GM19099 (cell line): Measurements from ENCODE around the gene STK32B.

ENCODE experiments used
- POLR2A ChIP-seq: IDR thresholded peaks from 3 replicates; pipeline ENCODE4 v1.6.1; 2011; ENCODE audit warnings: low read depth; ENCODE audit not compliant: insufficient read length; ENCODE audit errors: extremely low read depth

STK32B gene

GRCh38 chr4:5364406-5364805, 313.1 kb downstream of the STK32B start:
- no peak for TF ChIP-seq POLR2A

GRCh38 chr4:5365071-5366008, 314.1 kb downstream of the STK32B start:
- TF ChIP-seq POLR2A, result no peak

DNA sequence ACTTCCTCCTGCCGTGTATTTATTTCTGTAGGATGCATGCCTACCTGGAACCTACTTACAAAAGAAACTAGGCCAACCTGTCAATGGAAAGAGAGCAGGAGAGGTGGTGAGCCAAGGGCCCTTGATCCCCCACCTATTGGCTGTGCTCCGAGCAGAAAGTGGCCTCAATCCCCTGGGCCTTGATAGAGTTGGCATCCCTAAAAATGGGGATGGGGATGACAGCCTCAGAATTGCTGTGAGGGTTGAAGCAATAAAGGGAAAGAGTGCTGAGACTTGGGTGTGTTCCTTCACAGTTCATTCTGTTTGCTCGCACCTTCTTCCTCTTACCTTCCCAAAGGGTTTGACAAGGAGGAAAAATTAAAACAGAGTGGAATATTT, 314.7 kb downstream of the STK32B start:
- TF ChIP-seq POLR2A, result no peak

DNA sequence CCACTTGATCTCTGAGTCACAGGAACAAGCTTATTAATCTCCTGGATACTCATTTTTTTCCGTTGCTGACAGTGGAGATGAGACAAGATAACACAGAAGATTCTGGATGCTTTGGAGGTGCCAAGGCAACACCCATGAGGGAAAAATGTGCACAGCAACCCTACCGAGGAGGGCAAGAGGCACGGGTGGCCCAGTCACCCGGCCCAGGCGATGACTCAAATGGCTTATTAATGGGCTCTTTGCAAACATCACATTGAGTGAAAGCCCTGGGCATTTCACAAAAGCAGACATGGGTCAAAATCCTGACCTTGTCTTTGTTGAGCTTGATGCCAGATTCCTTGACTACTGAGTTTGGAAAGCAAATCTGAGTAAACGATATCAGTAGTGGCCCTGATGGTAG, 315.1 kb downstream of the STK32B start:
- no peak for TF ChIP-seq POLR2A

DNA sequence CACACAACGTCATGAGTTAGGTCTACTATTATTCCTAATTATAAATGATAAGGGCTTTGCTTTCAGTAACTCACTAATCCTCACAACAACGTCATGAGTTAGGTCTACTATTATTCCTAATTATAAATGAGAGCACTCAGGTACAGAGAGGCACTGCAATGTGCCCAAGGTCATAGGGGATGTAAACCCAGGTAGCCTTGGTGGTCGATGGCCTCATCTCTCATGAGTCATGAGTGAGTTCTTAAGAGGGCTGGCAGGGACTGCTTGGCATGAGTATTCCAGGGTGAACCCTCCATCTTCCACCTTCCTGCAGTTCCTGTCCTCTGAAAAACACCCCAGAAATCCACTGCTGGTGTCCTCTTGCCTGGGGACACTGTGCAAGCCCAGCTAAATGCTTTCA, 317.1 kb downstream of the STK32B start:
- TF ChIP-seq POLR2A, result no peak

DNA sequence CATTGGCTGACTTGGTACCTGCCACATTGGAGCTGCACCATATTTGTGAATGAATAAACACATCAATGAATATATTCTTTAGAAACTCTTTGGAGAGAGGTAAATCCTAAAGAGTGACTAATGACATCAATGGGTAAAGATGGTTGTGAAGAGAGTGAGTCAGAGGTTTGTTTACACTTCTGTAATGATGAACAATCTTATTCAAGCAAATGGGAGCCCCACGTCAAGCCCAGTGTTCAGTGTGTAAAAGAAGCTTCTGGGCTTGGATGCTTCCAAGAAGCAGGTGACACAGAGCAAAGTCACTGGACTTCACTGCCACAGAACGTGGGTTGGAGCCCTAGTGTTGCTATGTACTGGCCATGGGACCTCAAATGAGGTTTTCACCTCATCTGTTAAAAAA, 319.0 kb downstream of the STK32B start:
- TF ChIP-seq POLR2A, result no peak

- no peak for TF ChIP-seq POLR2A
These were observed 320.3 kb downstream of the STK32B start for GRCh38 chr4:5371415-5372190.

GRCh38 chr4:5372198-5372597, 320.9 kb downstream of the STK32B start:
- no peak for TF ChIP-seq POLR2A

- TF ChIP-seq POLR2A, result no peak
These were observed 322.0 kb downstream of the STK32B start for GRCh38 chr4:5373327-5373726.

DNA sequence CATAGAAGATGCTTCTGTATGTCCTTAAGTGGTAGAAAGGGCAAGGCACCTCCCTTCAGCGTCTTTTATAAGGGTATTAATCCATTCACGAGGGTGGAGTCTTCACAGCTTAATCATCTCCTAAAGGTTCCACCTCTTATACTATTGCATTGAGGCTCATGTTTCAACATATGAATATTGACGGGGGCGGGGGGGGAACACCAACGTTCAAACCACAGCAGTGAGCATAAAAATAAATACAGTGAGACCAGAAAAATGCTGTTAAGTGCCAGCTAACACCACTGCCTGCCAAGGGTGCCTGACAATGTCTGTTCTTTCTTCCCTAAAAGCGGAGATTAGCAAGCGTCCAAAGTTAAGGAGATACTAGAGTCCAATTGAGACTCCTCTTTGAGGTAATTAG, 323.3 kb downstream of the STK32B start:
- TF ChIP-seq POLR2A, result no peak

- TF ChIP-seq POLR2A, result no peak
These were observed 323.7 kb downstream of the STK32B start for GRCh38 chr4:5374994-5375393.

DNA sequence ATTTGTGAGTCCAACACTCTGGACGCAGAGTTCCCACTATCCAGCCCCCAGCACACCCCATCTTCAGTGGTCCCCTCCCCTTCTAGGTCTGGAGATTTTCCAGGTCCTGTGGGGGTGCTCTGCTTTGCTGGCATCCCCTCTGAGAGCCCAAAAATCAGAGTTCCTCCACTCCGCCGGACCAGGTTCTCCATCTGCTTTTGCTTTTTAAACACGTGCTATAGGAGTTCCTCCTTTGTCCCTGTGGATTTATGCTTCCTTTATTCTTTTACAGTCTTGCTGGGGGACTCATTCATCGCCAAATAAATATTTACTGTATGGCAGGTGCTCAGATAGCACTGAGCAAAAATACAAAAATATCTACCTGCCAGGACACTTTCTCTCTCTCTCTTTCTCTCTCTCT, 324.7 kb downstream of the STK32B start:
- TF ChIP-seq POLR2A, result no peak

DNA sequence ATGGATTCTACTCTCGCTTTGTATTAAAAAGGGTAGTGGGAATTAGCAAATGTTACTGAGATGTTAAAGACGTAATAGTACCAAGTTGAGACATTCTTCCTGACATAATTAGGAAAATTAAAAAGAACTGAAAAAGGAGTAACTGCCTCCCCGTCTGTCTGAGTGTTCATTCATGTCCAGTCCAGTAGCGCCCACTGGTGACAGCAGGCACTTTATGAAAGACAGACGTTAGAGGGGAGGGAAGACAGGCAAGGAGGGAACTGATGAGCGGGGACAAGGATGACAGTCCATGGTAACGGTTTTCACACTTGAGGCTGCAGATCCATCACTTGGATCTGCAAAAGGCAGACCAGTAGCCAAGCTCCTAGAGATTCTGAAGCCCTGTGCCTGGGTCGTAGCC, 326.7 kb downstream of the STK32B start:
- no peak for TF ChIP-seq POLR2A

GRCh38 chr4:5379895-5380294, 328.6 kb downstream of the STK32B start:
- TF ChIP-seq POLR2A, result no peak

DNA sequence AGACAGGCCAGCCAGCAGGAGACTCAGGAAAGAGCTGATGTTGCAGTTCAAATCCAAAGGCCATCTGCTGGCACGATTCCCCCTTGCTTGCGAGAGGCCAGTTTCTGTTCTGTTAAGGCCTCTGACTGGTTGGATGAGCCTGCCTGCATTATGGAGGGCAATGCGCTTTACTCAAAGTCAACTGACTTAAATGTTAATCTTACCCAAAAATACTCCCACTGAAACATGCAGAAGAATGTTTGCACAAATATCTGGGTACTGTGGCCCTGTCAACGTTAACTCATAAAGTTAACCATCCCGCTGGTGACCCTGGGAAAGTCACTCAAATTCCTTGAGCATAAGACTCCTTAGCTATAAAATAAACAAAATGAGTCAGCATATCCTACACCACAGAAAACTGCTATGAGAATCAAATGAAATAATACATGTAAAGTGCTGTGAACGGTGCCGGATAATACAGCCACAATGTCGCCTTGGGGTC, 330.7 kb downstream of the STK32B start:
- no peak for TF ChIP-seq POLR2A
